ENCODE results near the gene TIAM2.
"Not testable (repeated sequence)": the region's sequence is repeated elsewhere in the genome, so short reads cannot be mapped to it uniquely, and the experiment has no call there.

Gene TIAM2

DNA sequence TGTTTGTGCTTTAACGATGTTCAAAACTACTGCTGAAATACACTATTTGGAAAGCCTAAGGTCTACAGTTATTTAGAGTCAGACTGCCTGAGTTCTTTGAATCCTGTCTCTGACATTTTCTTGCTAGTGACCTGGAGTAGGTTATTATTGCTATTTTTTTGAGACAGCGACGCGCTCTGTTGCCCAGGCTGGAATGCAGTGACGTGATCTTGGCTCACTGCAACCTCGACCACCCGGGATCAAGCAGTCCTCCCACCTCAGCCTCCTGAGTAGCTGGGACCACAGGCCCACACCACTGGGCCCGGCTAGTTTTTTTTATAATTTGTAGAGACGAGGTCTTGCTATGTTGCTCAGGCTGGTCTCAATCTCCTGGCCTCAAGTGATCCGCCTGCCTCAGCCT is 96.6 kb downstream of the TIAM2 start:
- in situ Hi-C loops (cut with MboI; ENCODE audit: low pct_unique_long_range_greater_than_20kb, low sequenced_read_pairs, unreplicated experiment) = no loop called here
- TF ChIP-seq, protein P1, sequence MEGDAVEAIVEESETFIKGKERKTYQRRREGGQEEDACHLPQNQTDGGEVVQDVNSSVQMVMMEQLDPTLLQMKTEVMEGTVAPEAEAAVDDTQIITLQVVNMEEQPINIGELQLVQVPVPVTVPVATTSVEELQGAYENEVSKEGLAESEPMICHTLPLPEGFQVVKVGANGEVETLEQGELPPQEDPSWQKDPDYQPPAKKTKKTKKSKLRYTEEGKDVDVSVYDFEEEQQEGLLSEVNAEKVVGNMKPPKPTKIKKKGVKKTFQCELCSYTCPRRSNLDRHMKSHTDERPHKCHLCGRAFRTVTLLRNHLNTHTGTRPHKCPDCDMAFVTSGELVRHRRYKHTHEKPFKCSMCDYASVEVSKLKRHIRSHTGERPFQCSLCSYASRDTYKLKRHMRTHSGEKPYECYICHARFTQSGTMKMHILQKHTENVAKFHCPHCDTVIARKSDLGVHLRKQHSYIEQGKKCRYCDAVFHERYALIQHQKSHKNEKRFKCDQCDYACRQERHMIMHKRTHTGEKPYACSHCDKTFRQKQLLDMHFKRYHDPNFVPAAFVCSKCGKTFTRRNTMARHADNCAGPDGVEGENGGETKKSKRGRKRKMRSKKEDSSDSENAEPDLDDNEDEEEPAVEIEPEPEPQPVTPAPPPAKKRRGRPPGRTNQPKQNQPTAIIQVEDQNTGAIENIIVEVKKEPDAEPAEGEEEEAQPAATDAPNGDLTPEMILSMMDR (IDR thresholded peaks at IDR 0.05; ENCODE audit: extremely low read depth, insufficient read depth, missing control alignments) = no peak
- no peak for DNase-seq (ENCODE audit: low spot score)

DNA sequence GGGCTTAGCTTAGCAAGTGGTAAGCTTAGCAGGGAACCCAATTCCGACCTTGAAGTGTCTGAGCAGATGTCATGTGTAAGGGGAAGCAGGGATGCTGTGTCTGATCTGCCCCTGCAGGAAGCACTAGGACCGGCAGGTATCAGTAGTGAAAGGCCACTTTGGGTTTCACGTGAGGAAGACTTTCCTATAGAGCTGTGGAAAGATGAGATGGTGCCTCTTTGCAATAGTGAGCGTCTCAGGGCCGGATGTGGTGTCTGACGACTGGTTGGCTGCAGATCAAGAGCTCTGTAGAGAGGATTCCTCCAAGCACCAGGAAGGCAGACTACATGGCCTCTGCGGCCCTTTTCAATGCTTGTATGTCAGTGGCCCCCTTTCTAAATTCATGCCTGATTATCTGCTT is 98.3 kb downstream of the TIAM2 start:
- no peak for DNase-seq (ENCODE audit: low spot score)
- in situ Hi-C loops (cut with MboI; ENCODE audit: low pct_unique_long_range_greater_than_20kb, low sequenced_read_pairs, unreplicated experiment) = no loop called here
- TF ChIP-seq, protein P1 (IDR thresholded peaks at IDR 0.05; ENCODE audit: extremely low read depth, insufficient read depth, missing control alignments) = no peak

DNA sequence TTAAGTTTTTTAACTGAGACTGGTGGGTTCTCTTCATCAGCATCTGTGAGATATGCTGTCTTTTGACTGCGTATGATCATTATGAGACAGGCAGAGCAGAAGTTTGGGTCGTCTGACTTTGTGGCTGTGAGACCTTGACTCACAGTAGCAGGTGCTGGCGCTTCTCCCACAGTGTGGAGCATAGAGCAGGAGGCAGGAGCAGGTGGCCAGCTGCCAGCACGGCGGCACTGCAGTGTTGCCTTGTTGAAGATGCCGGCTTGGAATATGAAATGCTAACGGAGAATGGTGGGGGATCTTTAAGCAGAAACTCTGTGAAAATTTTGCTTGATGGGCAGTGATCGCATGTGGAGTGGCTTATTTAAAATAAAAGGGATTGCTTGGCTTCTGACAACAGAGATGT is 105.0 kb downstream of the TIAM2 start:
- DNase-seq (ENCODE audit: low spot score) = no peak
- in situ Hi-C loops (cut with MboI; ENCODE audit: low pct_unique_long_range_greater_than_20kb, low sequenced_read_pairs, unreplicated experiment) = no loop called here
- TF ChIP-seq, protein P1 (IDR thresholded peaks at IDR 0.05; ENCODE audit: extremely low read depth, insufficient read depth, missing control alignments) = no peak

DNA sequence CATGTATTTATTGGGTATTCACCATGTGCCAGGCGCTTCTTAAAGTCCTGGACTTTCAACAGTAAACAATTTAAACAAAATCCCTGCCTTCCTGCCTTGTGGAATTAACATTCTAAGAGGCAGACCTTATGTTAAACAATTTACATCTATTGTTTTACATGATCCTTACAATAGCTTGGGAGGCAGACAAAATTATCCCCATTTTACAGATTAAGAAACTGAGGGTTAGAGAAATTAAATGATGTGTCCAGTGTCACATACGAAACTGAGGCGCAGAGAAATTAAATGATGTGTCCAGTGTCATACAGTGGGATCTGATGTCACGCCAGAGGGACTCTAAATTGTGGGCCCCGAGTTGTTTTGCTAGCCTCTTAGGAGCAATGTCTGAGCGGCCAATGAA is 105.5 kb downstream of the TIAM2 start:
- in situ Hi-C loops (cut with MboI; ENCODE audit: low pct_unique_long_range_greater_than_20kb, low sequenced_read_pairs, unreplicated experiment) = no loop called here
- DNase-seq (ENCODE audit: low spot score) = no peak

DNA sequence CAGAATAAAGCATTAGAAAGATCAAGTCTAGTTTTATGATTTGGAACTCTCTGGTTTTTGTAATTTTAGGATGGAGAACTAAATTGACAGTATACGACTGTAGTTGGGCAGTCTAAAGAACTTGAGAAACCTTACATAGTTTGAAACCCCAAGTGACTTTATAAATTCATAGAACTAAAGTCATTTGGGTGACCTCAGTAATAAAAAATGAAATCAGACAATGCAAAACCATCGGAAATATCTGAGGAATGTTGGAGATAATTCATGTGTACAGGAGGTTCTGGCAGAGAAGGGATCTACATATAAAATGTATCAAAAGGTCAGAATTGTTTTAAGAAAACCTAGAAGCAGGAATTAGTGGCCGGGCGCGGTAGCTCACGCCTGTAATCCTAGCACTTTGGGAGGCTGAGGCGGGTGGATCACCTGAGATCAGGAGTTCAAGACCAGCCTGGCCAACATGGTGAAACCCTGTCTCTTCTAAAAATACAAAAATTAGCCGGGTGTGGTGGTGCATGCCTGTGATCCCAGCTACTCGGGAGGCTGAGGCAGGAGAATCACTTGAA is 108.0 kb downstream of the TIAM2 start:
- in situ Hi-C loops (cut with MboI; ENCODE audit: low pct_unique_long_range_greater_than_20kb, low sequenced_read_pairs, unreplicated experiment); DNase-seq (ENCODE audit: low spot score): not testable (repeated sequence)

More for the DNA sequence above, 105.5 kb downstream of the TIAM2 start:
- TF ChIP-seq, protein P1 (IDR thresholded peaks at IDR 0.05; ENCODE audit: extremely low read depth, insufficient read depth, missing control alignments) = no peak

DNA sequence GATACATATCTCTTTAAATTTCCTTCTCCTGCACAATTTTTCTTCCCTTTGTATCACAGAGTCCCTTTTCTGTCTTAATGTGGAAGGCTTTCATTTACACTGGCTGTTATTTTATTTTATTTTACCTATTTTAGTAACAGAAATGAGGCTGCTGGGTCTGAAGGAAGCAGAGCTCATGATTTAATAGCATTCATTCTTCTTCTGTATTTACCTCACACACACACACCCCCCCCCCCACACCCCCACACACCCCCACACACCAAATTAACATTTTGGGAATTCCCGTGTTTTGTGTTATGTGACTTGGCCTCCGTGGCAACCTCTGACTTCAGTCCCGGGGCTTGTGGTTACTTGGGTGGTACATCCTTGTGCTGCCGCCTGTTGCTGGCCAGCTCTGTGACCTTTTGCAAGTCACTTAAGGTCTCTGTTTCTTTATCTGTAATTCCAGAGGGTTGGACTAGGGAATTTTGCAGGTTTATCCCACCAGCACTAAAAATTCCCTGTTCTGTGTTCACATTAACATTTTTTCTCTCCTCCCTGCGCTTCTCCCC is 108.8 kb downstream of the TIAM2 start:
- in situ Hi-C loops (cut with MboI; ENCODE audit: low pct_unique_long_range_greater_than_20kb, low sequenced_read_pairs, unreplicated experiment) = no loop called here

DNA sequence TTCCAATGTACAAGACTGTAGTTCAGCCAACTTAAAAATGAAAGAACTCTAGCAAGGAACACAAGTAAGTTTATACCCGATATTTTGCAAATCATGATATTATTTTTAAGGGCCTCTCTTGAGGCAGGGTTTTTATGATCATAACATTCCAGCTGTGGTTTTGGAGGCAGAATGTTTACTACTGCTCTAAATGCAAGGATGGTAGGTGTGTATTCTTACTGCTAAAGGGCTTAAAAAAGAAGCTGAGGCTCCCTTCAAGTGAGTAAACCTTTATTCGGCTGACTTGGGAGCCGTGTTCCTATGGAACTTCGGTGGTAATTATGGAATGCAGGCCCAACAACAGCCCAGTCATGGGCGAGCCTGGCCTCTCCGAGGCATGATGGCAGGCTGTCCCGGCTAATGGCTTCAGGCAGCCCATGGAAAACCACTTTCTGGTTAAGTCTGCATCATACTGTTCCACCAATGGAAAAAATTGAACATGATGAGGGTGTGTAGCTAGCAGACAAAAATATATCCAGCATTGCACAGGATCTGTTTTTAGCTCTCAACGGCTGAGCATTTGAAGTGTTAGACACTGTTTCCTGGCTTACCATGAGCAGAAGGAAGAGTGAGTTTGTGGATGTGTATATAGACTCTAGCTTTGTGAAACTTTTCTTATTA is 111.5 kb downstream of the TIAM2 start:
- in situ Hi-C loops (cut with MboI; ENCODE audit: low pct_unique_long_range_greater_than_20kb, low sequenced_read_pairs, unreplicated experiment) = no loop called here
- TF ChIP-seq, protein P1 (IDR thresholded peaks at IDR 0.05; ENCODE audit: extremely low read depth, insufficient read depth, missing control alignments) = no peak
- DNase-seq (ENCODE audit: low spot score) = no peak

More for the DNA sequence above, 108.8 kb downstream of the TIAM2 start:
- TF ChIP-seq, protein P1 (IDR thresholded peaks at IDR 0.05; ENCODE audit: extremely low read depth, insufficient read depth, missing control alignments) = no peak
- no peak for DNase-seq (ENCODE audit: low spot score)
